ENCODE results near the gene AOAH. TPM values are rescaled to one million over a fixed set of nuclear protein-coding genes. Genes with fewer than 3 reads are reported as not detected.
A peak's percentile ranks its signal among the peaks of the same experiment; 100 is the strongest.

Gene AOAH
- total and polyA plus RNA-seq, 2 experiments from 2014 or later = not detected

DNA sequence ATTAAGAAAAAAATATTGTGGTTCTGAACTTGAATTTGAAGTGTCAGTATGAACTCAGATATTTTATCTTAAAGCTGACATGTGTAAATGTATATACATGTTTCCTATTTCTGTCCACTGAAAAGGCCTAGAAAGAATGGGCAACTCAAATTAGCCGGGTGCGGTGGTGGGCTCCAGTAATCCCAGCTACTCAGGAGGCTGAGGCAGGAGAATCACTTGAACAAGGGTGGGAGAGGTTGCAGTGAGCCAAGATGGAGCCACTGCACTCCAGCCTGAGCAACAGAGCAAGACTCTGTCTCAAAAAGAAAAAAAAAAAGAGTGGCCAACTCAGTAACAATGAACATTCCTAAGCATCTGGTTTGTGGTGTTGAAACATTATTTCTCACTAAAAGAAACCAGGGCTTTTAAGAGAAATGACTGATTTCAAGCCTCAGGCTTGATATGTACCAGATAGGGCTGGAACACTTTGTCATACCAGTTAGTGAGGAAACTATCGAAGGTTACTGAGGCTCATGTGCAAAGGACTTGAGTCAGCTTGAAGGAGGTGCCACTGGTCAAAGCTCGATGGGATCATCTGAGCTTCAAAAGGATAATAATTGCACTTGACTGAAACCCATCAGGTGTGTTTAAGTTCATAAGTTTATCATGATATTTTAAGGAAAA lies 40.5 kb downstream of the AOAH start:
- no peak overlapping the region for H3K4me3 ChIP-seq

DNA sequence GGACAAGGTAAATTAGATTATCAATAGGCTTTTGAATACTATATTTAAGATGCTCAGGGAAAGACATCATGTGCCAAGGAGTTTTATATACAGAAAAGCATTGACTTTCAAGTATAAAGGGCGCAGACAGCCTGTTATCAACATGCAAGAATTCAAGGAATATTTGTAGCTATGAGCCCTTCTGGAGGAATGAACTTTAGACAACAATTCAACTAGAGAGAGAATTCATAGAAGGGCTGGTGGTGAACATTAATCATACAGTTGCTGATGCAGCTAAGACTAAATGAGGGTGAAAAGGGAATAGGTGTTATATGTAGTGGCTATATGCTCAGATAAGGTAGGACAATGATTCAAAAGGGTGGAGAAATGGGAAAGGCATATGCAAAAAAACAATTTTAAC lies 41.2 kb downstream of the AOAH start:
- H3K4me3 ChIP-seq = no peak overlapping the region
- TF ChIP-seq, protein P1, sequence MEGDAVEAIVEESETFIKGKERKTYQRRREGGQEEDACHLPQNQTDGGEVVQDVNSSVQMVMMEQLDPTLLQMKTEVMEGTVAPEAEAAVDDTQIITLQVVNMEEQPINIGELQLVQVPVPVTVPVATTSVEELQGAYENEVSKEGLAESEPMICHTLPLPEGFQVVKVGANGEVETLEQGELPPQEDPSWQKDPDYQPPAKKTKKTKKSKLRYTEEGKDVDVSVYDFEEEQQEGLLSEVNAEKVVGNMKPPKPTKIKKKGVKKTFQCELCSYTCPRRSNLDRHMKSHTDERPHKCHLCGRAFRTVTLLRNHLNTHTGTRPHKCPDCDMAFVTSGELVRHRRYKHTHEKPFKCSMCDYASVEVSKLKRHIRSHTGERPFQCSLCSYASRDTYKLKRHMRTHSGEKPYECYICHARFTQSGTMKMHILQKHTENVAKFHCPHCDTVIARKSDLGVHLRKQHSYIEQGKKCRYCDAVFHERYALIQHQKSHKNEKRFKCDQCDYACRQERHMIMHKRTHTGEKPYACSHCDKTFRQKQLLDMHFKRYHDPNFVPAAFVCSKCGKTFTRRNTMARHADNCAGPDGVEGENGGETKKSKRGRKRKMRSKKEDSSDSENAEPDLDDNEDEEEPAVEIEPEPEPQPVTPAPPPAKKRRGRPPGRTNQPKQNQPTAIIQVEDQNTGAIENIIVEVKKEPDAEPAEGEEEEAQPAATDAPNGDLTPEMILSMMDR (IDR thresholded peaks at IDR 0.05; ENCODE audit: low read depth, low read length) = no peak
- H3K4me1 ChIP-seq (ENCODE audit: low read depth) = no peaks in the 10 kb centered on the region
- peak in 1 of 2 donors; percentile 63 for DNase-seq (ENCODE audit: low read depth in 1 of 2, low spot score in 1 of 2)
- no peaks in the 10 kb centered on the region for H3K9me3 ChIP-seq (ENCODE audit: low read depth)
- H3K27ac ChIP-seq = no peak overlapping the region
- H3K27me3 ChIP-seq = no peaks in the 10 kb centered on the region
- H3K36me3 ChIP-seq = no peaks in the 10 kb centered on the region

More for the DNA sequence above, 40.5 kb downstream of the AOAH start:
- no peaks in the 10 kb centered on the region for H3K4me1 ChIP-seq (ENCODE audit: low read depth)
- TF ChIP-seq, protein P1 (IDR thresholded peaks at IDR 0.05; ENCODE audit: low read depth, low read length) = no peak
- DNase-seq (ENCODE audit: low read depth in 1 of 2, low spot score in 1 of 2) = peak in 1 of 2 donors; percentile 71
- no peaks in the 10 kb centered on the region for H3K27me3 ChIP-seq
- no peaks in the 10 kb centered on the region for H3K9me3 ChIP-seq (ENCODE audit: low read depth)
- no peaks in the 10 kb centered on the region for H3K36me3 ChIP-seq
- H3K27ac ChIP-seq = no peak overlapping the region

DNA sequence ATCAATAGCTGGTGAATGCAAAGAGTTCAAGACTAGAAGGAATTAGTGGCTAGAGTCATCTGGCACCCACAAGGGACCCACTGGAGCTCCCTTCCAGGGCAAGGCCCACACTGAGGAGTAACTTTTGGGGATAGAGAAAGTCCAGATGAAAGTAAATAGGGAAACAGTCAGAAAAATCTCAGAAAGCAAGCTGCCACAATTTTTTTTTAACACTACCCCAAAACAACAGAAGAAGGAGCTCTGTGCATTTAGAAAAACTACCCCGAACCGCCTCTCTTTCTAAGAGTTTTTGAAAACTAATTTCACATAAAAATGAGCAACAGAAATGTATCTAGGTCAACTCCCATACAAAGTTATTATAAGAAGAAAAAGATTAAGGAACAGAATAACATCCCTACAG lies 42.2 kb downstream of the AOAH start:
- no peaks in the 10 kb centered on the region for H3K9me3 ChIP-seq (ENCODE audit: low read depth)
- no peak overlapping the region for H3K4me3 ChIP-seq
- peak in 1 of 2 donors; percentile 18 for DNase-seq (ENCODE audit: low read depth in 1 of 2, low spot score in 1 of 2)
- no peaks in the 10 kb centered on the region for H3K4me1 ChIP-seq (ENCODE audit: low read depth)
- H3K27me3 ChIP-seq = no peaks in the 10 kb centered on the region
- TF ChIP-seq, protein P1 (IDR thresholded peaks at IDR 0.05; ENCODE audit: low read depth, low read length) = peak; percentile 5
- H3K36me3 ChIP-seq = no peaks in the 10 kb centered on the region
- no peak overlapping the region for H3K27ac ChIP-seq

DNA sequence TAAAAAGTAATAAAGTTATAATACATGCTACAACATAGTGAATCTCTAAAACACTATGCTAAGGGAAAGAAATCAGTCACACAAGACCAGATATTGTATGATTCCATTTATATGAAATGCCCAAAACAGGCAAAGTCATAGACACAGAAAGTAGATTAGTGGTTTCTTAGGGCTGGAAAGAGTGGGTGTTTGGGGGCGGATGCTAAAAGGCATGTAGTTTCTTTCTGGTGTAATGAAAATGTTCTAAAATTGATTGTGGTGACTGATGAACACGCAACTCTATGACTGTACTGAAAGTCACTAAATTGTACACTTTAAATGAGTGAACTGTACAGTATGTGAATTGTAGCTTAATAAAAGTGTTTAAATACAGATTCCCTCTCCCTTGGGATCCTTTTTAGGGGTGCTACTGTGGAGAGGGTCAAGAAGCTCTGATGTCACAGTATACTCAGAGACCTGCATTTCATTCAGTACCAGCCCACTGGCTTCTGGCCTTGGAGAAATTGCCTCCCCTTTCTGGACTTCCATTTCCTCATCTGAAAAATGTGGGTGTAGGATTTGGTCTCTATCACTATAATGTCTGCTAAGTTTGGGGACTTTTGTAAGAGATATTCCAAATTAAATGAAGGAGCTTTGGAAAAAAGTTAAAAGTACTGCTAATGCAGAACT lies 46.4 kb downstream of the AOAH start:
- no peaks in the 10 kb centered on the region for H3K9me3 ChIP-seq (ENCODE audit: low read depth)
- H3K27ac ChIP-seq = no peak overlapping the region
- TF ChIP-seq, protein P1 (IDR thresholded peaks at IDR 0.05; ENCODE audit: low read depth, low read length) = no peak

DNA sequence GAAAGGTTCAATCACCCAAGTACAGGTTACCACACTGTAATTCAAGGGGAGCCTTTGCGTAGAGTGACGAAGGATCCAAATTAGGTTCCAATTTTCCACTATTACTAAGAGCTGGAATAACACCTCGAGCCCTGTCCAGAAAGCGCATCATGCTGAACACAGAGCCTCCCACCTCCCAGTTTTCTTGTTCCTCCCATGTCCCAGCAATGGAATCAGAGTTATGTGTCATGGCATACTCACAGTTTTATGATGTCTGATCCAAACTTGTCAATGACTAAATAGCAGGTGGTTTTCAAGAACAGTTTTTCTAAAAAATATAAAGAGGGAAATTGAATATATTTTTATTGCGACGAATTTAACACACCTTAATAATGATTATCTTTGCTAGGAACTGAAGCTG lies 50.6 kb downstream of the AOAH start:
- TF ChIP-seq, protein P1 (IDR thresholded peaks at IDR 0.05; ENCODE audit: low read depth, low read length) = no peak
- Histone ChIP-seq H3K4me1 (ENCODE audit: low read depth) (no peaks in the 10 kb centered on the region), H3K9me3 (ENCODE audit: low read depth) (no peaks in the 10 kb centered on the region), H3K27ac (no peak overlapping the region), H3K36me3 (no peaks in the 10 kb centered on the region), H3K27me3 (no peaks in the 10 kb centered on the region), H3K4me3 (no peak overlapping the region)
- no peak for DNase-seq (ENCODE audit: low read depth in 1 of 2, low spot score in 1 of 2)

More for the DNA sequence above, 46.4 kb downstream of the AOAH start:
- Histone ChIP-seq H3K4me3 (no peak overlapping the region), H3K4me1 (ENCODE audit: low read depth) (no peaks in the 10 kb centered on the region), H3K27me3 (no peaks in the 10 kb centered on the region), H3K36me3 (no peaks in the 10 kb centered on the region)
- no peak for DNase-seq (ENCODE audit: low read depth in 1 of 2, low spot score in 1 of 2)

Data from cardiac muscle cell (in vitro differentiated cells and primary cell).